Lung (tissue), 12 donors: ENCODE data around the gene CIC. TPM values are rescaled to one million over a fixed set of nuclear protein-coding genes. Genes with fewer than 3 reads are reported as not detected.

Experiments used
- ATAC-seq: fragments of 200-7000 bp; cut with Tn5 transposase; one replicate; pipeline ENCODE4 v1.9.1; 2020; ENCODE audit warnings: moderate number of reproducible peaks; ENCODE audit not compliant: insufficient read depth, low FRiP score
- DNase-seq, 3 donors: peaks; one replicate each; pipeline ENCODE4 v3.0.0-alpha.2; 2013 to 2017
- H3K27ac ChIP-seq, 2 donors: one replicate each; pipeline ENCODE4 v1.5.1; 2013; ENCODE audit warnings: mild to moderate bottlenecking in 2 of 2, moderate library complexity in 2 of 2, control low read depth in 1 of 2, inconsistent platforms in 1 of 2, low read depth in 1 of 2, low read length in 1 of 2
- H3K27me3 ChIP-seq, 3 donors: one replicate each; pipeline ENCODE4 v1.5.1; 2013; ENCODE audit warnings: low read length in 2 of 3; ENCODE audit not compliant: control insufficient read depth in 3 of 3, insufficient read depth in 3 of 3
- H3K36me3 ChIP-seq, 4 donors: one replicate each; pipeline ENCODE4 v1.5.1; 2013; ENCODE audit warnings: low read length in 4 of 4, mild to moderate bottlenecking in 1 of 4, moderate library complexity in 1 of 4; ENCODE audit not compliant: control insufficient read depth in 4 of 4, insufficient read depth in 4 of 4
- H3K4me1 ChIP-seq, 5 donors: one replicate each; pipeline ENCODE4 v1.5.1; 2013; ENCODE audit warnings: low read length in 5 of 5, mild to moderate bottlenecking in 2 of 5, moderate library complexity in 1 of 5; ENCODE audit not compliant: control insufficient read depth in 5 of 5, insufficient read depth in 5 of 5
- H3K4me3 ChIP-seq: one replicate; pipeline ENCODE4 v1.5.1; 2013; ENCODE audit warnings: mild to moderate bottlenecking, control low read depth, moderate library complexity
- H3K9ac ChIP-seq, 2 donors: one replicate each; pipeline ENCODE4 v1.5.1; 2013; ENCODE audit warnings: low read length in 2 of 2, control low read depth in 1 of 2; ENCODE audit not compliant: insufficient read depth in 1 of 2
- H3K9me3 ChIP-seq, 4 donors: one replicate each; pipeline ENCODE4 v1.5.1; 2013; ENCODE audit warnings: low read length in 3 of 4, mild to moderate bottlenecking in 1 of 4, moderate library complexity in 1 of 4; ENCODE audit not compliant: control insufficient read depth in 4 of 4, insufficient read depth in 3 of 4
- CTCF ChIP-seq: IDR thresholded peaks from 2 replicates; pipeline ENCODE4 v1.5.1; 2012; ENCODE audit warnings: mild to moderate bottlenecking; ENCODE audit errors: control extremely low read depth, extremely low read depth
- WGBS, 2 donors: extraction: QIAGEN DNeasy Blood & Tissue Kit; methylation state at CpG; one replicate each; pipeline ENCODE4 v1.1.7; 2013; 5-methylcytosine and 5-hydroxymethylcytosine counted together
- polyA plus RNA-seq, 2 donors: library from polyadenylated mRNA; stranded (reverse); fragments of 200-250 nt; gene quantifications; one replicate each; pipeline ENCODE4 v1.2.1, GENCODE V29; 2013
- total RNA-seq, 2 donors: library from RNA; depleted of rRNA in 1 of 2; stranded (reverse); fragments of >200 nt in 1 of 2; gene quantifications; one replicate each; pipeline ENCODE4 v1.2.1, GENCODE V29; 2014 to 2021
- donor health status: control.
- donor health status: control.
- donor health status: Bipolar disorder and iron deficiency.
- donor health status: healthy.
- donor health status: DM: yes; HTN: yes; CAD: no.

Gene CIC
- total and polyA plus RNA-seq, 4 donors: 31.2 to 84.5 (median 40.6) TPM

DNA sequence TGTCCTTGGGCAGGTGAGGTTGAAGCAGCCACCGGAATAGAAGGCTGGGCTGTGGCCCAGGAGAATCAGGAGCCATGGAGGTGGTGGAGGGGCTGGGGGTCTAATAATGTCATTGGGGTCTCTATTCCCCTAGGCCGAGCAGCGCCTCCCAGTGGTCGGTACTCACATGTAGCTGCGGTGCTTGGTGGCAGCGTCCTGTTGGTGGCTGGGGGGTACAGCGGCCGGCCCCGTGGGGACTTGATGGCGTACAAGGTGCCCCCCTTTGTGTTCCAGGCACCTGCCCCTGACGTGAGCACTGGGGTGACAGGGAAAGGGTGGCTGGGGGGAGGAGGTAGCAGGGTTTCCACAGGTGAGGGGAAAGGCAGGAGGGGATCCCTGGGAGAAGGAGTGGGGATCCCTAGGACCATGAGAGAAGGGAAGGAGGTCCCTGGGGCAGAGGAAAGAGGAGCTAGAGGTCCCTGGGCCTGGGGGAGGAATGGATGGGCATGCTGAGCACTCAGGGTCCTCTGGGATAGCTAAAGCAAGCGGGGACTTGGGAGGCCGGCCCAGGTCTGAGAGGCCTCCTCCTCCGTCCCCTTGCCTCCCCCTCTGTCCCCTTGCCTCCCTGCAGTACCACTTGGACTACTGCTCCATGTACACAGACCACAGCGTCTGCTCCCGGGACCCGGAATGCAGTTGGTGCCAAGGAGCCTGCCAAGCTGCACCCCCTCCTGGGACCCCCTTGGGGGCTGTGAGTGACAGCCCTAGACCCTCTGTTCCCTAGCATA is 74.5 kb downstream of the CIC start:
- H3K4me1 ChIP-seq: no peaks in the 10 kb centered on the region
- H3K27me3 ChIP-seq: no peaks in the 10 kb centered on the region
- H3K9me3 ChIP-seq: no peaks in the 10 kb centered on the region
- WGBS, 2 donors: 93 to 95% methylated on average over 17 of the region's 17 CpGs
- TF ChIP-seq CTCF: no peak
- no peak overlapping the region for H3K4me3 ChIP-seq
- DNase-seq (no peak), ATAC-seq (no peak)
- no peak overlapping the region for H3K27ac ChIP-seq
- peaks cover 0 to 18% (median 11%) of the 10 kb centered on the region in 4 donors for H3K36me3 ChIP-seq
- no peak overlapping the region for H3K9ac ChIP-seq

- TF ChIP-seq CTCF: no peak
- Histone ChIP-seq H3K9me3 (no peaks in the 10 kb centered on the region), H3K27ac (no peak overlapping the region), H3K27me3 (no peaks in the 10 kb centered on the region), H3K9ac (no peak overlapping the region), H3K36me3 (peaks cover 0 to 18% (median 11%) of the 10 kb centered on the region in 4 donors), H3K4me1 (no peaks in the 10 kb centered on the region), H3K4me3 (no peak overlapping the region)
- DNase-seq (no peak), ATAC-seq (no peak)
- 93 to 95% methylated on average over 17 to 18 of the region's 18 CpGs for WGBS, 2 donors
Measured at GRCh38 chr19:42344336-42344893, 75.4 kb downstream of the CIC start.

Other genes starting within 250 kb of the CIC start
- 1 to 10 TPM in 1 of 2 donors, under 1 TPM in 1; 0.83 to 1.6 TPM for gene GRIK5, start 199.0 kb upstream of the CIC start, total RNA-seq
- under 1 TPM; 0.26 TPM for gene GRIK5, start 199.0 kb upstream of the CIC start, polyA plus RNA-seq
- gene ZNF574, start 193.1 kb upstream of the CIC start, total RNA-seq: 10 to 100 TPM; 11.5 to 13.7 TPM
- 1 to 10 TPM; 6.8 to 8.6 TPM for gene ZNF574, start 193.1 kb upstream of the CIC start, polyA plus RNA-seq
- 1 to 10 TPM; 3.2 to 7.6 TPM for gene POU2F2, start 136.8 kb upstream of the CIC start, total RNA-seq
- 10 to 100 TPM in 1 of 2 donors, 1 to 10 TPM in 1; 1.9 to 11.9 TPM for gene POU2F2, start 136.8 kb upstream of the CIC start, polyA plus RNA-seq
- 10 to 100 TPM; 34.1 to 39.4 TPM for gene DEDD2, start 51.6 kb upstream of the CIC start, total RNA-seq
- gene DEDD2, start 51.6 kb upstream of the CIC start, polyA plus RNA-seq: 10 to 100 TPM; 31.4 to 60.8 TPM
- 10 to 100 TPM in 1 of 2 donors, 1 to 10 TPM in 1; 5.3 to 14.4 TPM for gene ZNF526, start 48.9 kb upstream of the CIC start, total RNA-seq
- 1 to 10 TPM; 4.6 to 5.5 TPM for gene ZNF526, start 48.9 kb upstream of the CIC start, polyA plus RNA-seq
- 10 to 100 TPM; 23.7 to 38.8 TPM for gene GSK3A, start 26.6 kb upstream of the CIC start, total RNA-seq
- gene GSK3A, start 26.6 kb upstream of the CIC start, polyA plus RNA-seq: 10 to 100 TPM; 53.7 to 54.2 TPM
- 10 to 100 TPM; 24.2 to 53.6 TPM for gene ERF, start 14.1 kb upstream of the CIC start, total RNA-seq
- gene ERF, start 14.1 kb upstream of the CIC start, polyA plus RNA-seq: 10 to 100 TPM; 35.2 to 50.8 TPM
- gene PRR19, start 32.9 kb downstream of the CIC start, total RNA-seq: 1 to 10 TPM in 1 of 2 donors, under 1 TPM in 1; 0.23 to 1.0 TPM
- gene PRR19, start 32.9 kb downstream of the CIC start, polyA plus RNA-seq: under 1 TPM; 0.63 to 0.92 TPM
- gene PAFAH1B3, start 33.4 kb downstream of the CIC start, total RNA-seq: 10 to 100 TPM; 30.1 to 30.6 TPM
- 10 to 100 TPM; 27.2 to 33.0 TPM for gene PAFAH1B3, start 33.4 kb downstream of the CIC start, polyA plus RNA-seq
- gene TMEM145, start 44.1 kb downstream of the CIC start, total RNA-seq: under 1 TPM in 1 of 2 donors, not detected in 1; 0.95 TPM
- gene TMEM145, start 44.1 kb downstream of the CIC start, polyA plus RNA-seq: under 1 TPM; 0.12 to 0.40 TPM
- gene MEGF8, start 56.4 kb downstream of the CIC start, total RNA-seq: 10 to 100 TPM; 14.5 to 21.7 TPM
- 1 to 10 TPM; 6.0 to 7.6 TPM for gene MEGF8, start 56.4 kb downstream of the CIC start, polyA plus RNA-seq
- 1 to 10 TPM in 1 of 2 donors, not detected in 1; 1.0 TPM for gene CNFN, start 121.0 kb downstream of the CIC start, total RNA-seq
- 1 to 10 TPM; 2.2 to 4.1 TPM for gene CNFN, start 121.0 kb downstream of the CIC start, polyA plus RNA-seq
- 1 to 10 TPM; 4.5 TPM for gene LIPE, start 158.1 kb downstream of the CIC start, total RNA-seq
- 1 to 10 TPM; 3.6 to 7.7 TPM for gene LIPE, start 158.1 kb downstream of the CIC start, polyA plus RNA-seq
- 100 to 1,000 TPM in 1 of 2 donors, 10 to 100 TPM in 1; 98.9 to 154 TPM for gene CXCL17, start 173.7 kb downstream of the CIC start, total RNA-seq
- 100 to 1,000 TPM; 289 to 688 TPM for gene CXCL17, start 173.7 kb downstream of the CIC start, polyA plus RNA-seq